Activated B cell treated with CpG ODN at 0.5 μM for 24 hours (primary cell): ENCODE data around the gene PI4K2B. TPM values are rescaled to one million over a fixed set of nuclear protein-coding genes. Genes with fewer than 3 reads are reported as not detected.
"Not testable (repeated sequence)": the region's sequence is repeated elsewhere in the genome, so short reads cannot be mapped to it uniquely, and the experiment has no call there.

ENCODE experiments used
- ATAC-seq: fragments of 200-7000 bp; cut with Tn5 transposase; one replicate; pipeline ENCODE4 v1.10.0; 2021; ENCODE audit warnings: low read depth, mild to moderate bottlenecking, moderate library complexity
- CTCF ChIA-PET: fragments of 350-600 bp; sonication (Branson Sonifier 250); formaldehyde crosslinking; loops from one replicate; lab custom pipeline; 2021; ENCODE audit warnings: antibody characterized with exemption; lab: Charles Lee
- POLR2A ChIA-PET: fragments of 350-600 bp; sonication (Branson Sonifier 250); formaldehyde crosslinking; loops from one replicate; lab custom pipeline; 2021; ENCODE audit warnings: antibody characterized with exemption; lab: Charles Lee
- DNase-seq: peaks from one replicate; pipeline ENCODE4 v3.0.0; 2022
- H3K27ac Mint-ChIP-seq: one replicate; pipeline ENCODE4 v1.8.0; 2020; ENCODE audit warnings: mixed read lengths
- H3K27me3 Mint-ChIP-seq: one replicate; pipeline ENCODE4 v1.8.0; 2021; ENCODE audit warnings: mixed read lengths
- H3K36me3 Mint-ChIP-seq: one replicate; pipeline ENCODE4 v1.8.0; 2021; ENCODE audit warnings: low read depth, mixed read lengths
- H3K4me1 Mint-ChIP-seq: one replicate; pipeline ENCODE4 v1.8.0; 2021; ENCODE audit warnings: mixed read lengths
- H3K4me3 Mint-ChIP-seq: one replicate; pipeline ENCODE4 v1.8.0; 2020; ENCODE audit warnings: mild to moderate bottlenecking, mixed read lengths
- H3K9me3 Mint-ChIP-seq: one replicate; pipeline ENCODE4 v1.8.0; 2020; ENCODE audit warnings: mixed read lengths
- intact Hi-C: fragments of 100-400 bp; cut with micrococcal nuclease; formaldehyde crosslinking; loops from one replicate; pipeline ENCODE4 v1.15.1; 2024
- total RNA-seq: library from RNA; stranded (reverse); gene quantifications from 2 replicates; pipeline ENCODE4 v1.2.3, GENCODE V29; 2022
- TF ChIP-seq, protein P1 (sequence below): fragments of 200-600 bp; IDR thresholded peaks from one replicate; pipeline ENCODE4 v1.8.0; 2022; ENCODE audit warnings: antibody characterized with exemption, mild to moderate bottlenecking

The PI4K2B gene
- total RNA-seq, 1 donor from 2014 or later, result 14.8 TPM

DNA sequence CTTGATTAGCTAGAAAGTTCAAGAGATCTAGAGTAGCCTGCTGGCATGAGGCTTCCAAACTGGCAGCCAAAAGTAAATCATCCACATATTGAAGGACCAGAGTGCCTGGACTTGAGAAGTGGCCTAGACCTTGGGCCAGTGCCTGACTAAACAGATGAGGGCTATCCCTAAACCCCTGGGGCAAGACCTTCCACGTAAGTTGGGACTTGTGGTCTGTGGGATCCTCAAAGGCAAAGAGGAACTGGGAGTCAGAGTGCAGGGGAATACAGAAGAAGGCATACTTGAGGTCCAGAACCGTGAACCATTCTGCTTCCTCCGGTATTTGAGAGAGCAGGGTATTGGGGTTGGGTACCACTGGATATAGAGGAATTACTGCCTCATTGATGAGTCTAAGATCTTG lies 8.4 kb downstream of the PI4K2B start:
- H3K9me3 Mint-ChIP-seq, H3K27me3 Mint-ChIP-seq, ATAC-seq, H3K27ac Mint-ChIP-seq, POLR2A ChIA-PET, CTCF ChIA-PET, intact Hi-C loops, DNase-seq, H3K4me3 Mint-ChIP-seq: not testable (repeated sequence)
- H3K36me3 Mint-ChIP-seq, result peaks cover 28% of the 10 kb centered on the region
- peaks cover 38% of the 10 kb centered on the region for H3K4me1 Mint-ChIP-seq

DNA sequence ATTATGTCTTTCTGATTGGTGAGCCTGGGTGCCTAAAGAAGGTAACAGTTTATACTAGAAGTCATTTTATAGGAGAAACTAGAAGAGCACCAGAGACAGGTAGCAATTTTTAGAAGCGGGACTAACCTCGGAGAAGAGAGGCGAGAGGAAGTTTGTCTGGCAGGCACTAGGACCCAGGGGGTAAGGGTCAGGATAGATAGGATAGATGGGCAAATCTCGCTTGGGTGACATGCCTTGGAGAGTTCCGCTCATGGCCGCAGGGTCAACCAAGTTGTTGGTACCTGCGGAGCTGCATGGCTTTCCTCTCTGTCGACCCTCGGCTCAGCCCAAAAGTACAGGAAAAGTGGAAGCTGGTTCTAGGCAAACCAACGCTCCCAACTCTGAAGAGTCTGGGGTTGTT lies 11.3 kb downstream of the PI4K2B start:
- POLR2A ChIA-PET, result no interaction called here
- CTCF ChIA-PET, result no interaction called here
- DNase-seq (no peak), ATAC-seq (no peak)
- Mint-ChIP-seq H3K9me3 (peaks cover 5% of the 10 kb centered on the region), H3K27me3 (no peaks in the 10 kb centered on the region), H3K4me1 (peaks cover 34% of the 10 kb centered on the region), H3K27ac (no peak overlapping the region), H3K36me3 (peaks cover 26% of the 10 kb centered on the region), H3K4me3 (no peak overlapping the region)
- intact Hi-C loops, result no loop called here
- TF ChIP-seq, protein P1, sequence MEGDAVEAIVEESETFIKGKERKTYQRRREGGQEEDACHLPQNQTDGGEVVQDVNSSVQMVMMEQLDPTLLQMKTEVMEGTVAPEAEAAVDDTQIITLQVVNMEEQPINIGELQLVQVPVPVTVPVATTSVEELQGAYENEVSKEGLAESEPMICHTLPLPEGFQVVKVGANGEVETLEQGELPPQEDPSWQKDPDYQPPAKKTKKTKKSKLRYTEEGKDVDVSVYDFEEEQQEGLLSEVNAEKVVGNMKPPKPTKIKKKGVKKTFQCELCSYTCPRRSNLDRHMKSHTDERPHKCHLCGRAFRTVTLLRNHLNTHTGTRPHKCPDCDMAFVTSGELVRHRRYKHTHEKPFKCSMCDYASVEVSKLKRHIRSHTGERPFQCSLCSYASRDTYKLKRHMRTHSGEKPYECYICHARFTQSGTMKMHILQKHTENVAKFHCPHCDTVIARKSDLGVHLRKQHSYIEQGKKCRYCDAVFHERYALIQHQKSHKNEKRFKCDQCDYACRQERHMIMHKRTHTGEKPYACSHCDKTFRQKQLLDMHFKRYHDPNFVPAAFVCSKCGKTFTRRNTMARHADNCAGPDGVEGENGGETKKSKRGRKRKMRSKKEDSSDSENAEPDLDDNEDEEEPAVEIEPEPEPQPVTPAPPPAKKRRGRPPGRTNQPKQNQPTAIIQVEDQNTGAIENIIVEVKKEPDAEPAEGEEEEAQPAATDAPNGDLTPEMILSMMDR, result no peak

DNA sequence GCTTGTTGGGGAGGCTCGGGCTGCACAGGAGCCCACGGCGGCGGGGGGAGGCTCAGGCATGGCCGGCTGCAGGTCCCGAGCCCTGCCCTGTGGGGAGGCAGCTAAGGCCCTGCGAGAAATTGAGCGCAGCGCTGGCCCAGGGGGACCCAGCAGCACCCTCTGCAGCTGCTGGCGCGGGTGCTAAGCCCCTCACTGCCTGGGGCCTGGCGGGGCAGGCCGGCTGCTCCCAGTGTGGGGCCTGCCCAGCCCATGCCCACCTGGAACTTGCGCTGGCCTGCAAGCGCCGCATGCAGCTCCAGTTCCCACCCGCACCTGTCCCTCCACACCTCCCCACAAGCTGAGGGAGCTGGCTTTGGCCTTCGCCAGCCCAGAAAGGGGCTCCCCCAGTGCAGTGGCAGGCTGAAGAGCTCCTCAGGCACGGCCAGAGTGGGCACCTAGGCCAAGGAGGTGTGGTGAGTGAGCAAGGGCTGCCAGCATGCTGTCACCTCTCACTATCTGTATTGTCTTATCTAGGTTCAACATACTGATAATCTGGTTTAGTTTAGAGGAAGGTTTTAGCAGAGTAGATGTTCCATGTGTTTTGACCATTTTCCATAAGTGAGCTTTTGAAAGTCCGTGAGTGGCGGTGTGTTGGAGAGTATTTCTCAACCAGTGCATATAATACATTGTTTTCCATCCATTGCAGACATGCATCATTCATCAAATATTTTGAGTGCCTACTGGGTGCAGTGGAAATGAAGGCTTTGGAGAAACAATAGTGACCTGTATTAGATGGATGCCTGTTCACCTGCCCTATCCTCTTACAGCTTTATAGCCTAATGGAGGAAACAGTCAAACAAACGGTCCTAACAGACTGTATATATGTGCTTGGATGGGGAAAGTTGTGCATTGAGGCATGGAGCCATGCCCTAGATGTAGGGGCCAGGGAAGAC lies 13.1 kb downstream of the PI4K2B start:
- TF ChIP-seq, protein P1, result no peak
- Mint-ChIP-seq H3K4me1 (peaks cover 33% of the 10 kb centered on the region), H3K27ac (no peak overlapping the region), H3K27me3 (no peaks in the 10 kb centered on the region), H3K4me3 (no peak overlapping the region), H3K9me3 (peaks cover 5% of the 10 kb centered on the region), H3K36me3 (peaks cover 26% of the 10 kb centered on the region)
- CTCF ChIA-PET, result no interaction called here
- POLR2A ChIA-PET, result no interaction called here
- ATAC-seq (no peak), DNase-seq (no peak)
- intact Hi-C loops, result no loop called here

DNA sequence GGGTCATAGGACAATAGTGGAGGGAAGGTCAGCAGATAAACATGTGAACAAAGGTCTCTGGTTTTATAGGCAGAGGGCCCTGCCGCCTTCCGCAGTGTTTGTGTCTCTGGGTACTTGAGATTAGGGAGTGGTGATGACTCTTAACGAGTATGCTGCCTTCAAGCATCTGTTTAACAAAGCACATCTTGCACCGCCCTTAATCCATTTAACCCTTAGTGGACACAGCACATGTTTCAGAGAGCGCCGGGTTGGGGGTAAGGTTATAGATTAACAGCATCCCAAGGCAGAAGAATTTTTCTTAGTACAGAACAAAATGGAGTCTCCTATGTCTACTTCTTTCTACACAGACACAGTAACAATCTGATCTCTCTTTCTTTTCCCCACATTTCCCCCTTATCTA lies 15.0 kb downstream of the PI4K2B start:
- H3K9me3 Mint-ChIP-seq, H3K27ac Mint-ChIP-seq, H3K4me3 Mint-ChIP-seq, DNase-seq, H3K27me3 Mint-ChIP-seq, intact Hi-C loops, ATAC-seq, POLR2A ChIA-PET, CTCF ChIA-PET: not testable (repeated sequence)
- H3K36me3 Mint-ChIP-seq, result peaks cover 20% of the 10 kb centered on the region
- peaks cover 46% of the 10 kb centered on the region for H3K4me1 Mint-ChIP-seq

DNA sequence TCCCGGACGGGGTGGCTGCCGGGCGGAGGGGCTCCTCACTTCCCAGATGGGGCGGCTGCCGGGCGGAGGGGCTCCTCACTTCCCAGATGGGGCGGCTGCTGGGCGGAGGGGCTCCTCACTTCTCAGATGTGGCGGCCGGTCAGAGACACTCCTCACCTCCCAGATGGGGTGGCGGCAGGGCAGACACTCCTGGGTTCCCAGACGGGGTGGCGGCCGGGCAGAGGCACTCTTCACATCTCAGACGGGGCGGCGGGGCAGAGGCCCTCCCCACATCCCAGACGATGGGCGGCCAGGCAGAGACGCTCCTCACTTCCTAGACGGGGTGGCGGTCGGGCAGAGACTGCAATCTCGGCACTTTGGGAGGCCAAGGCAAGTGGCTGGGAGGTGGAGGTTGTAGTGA lies 15.7 kb downstream of the PI4K2B start:
- CTCF ChIA-PET, DNase-seq, intact Hi-C loops, ATAC-seq, H3K9me3 Mint-ChIP-seq, H3K4me3 Mint-ChIP-seq, H3K27ac Mint-ChIP-seq, H3K27me3 Mint-ChIP-seq, POLR2A ChIA-PET: not testable (repeated sequence)
- H3K4me1 Mint-ChIP-seq, result peaks cover 46% of the 10 kb centered on the region
- H3K36me3 Mint-ChIP-seq, result peaks cover 15% of the 10 kb centered on the region

DNA sequence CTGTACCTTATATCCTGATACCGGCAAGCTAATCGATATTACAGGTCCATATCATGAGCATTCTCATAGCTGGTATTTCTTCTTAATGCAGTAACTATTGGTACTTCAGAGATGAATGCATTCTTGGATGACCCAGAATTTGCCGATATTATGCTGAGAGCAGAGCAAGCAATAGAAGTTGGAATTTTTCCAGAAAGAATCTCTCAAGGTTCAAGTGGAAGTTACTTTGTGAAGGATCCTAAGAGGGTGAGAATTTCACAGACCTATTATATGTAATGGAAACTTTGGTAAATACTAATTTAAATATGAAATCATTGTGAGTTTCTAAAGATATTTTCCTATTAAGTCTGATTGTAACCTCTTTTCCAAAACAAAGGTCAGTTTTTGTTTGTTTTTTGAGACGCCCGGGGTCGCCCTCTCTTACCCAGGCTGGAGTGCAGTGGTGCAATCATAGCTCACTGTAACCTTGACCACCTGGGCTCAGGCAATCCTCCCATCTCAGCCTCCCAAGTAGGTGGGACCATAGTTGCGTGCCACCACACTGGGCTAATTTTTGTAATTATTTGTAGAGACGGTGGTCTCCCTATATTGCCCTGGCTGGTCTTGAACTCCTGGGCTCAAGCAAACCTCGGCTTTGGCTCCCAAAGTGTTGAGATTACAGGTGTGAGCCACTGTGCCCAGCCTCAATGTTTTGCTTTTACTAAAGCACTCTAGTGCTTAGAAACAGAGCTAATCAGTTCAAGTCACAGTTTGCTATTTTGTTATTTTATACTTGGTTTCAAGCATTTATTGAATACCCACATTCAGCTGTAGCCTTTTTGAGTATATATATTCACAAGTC lies 18.6 kb downstream of the PI4K2B start:
- intact Hi-C loops, result no loop called here
- TF ChIP-seq, protein P1, result no peak
- Mint-ChIP-seq H3K27ac (no peak overlapping the region), H3K4me1 (peaks cover 39% of the 10 kb centered on the region), H3K9me3 (peaks cover 3% of the 10 kb centered on the region), H3K27me3 (no peaks in the 10 kb centered on the region), H3K4me3 (no peak overlapping the region), H3K36me3 (peaks cover 28% of the 10 kb centered on the region)
- DNase-seq (no peak), ATAC-seq (no peak)
- ChIA-PET POLR2A (interaction anchor here (0.7 to 1.1 kb wide), 2 partner anchors 13 to 17 kb away, joined by 3 to 7 read pairs; no protein-coding TSS in a partner anchor), CTCF (interaction anchor here (1.3 kb wide), 1 partner anchor 17 kb away, joined by 3 read pairs; no protein-coding TSS in a partner anchor)
